Measurements from ENCODE around the gene ZP1. TPM values are rescaled to one million over a fixed set of nuclear protein-coding genes. Genes with fewer than 3 reads are reported as not detected.

ZP1 gene
- total RNA-seq, 1 experiment from 2014 or later: not detected

DNA sequence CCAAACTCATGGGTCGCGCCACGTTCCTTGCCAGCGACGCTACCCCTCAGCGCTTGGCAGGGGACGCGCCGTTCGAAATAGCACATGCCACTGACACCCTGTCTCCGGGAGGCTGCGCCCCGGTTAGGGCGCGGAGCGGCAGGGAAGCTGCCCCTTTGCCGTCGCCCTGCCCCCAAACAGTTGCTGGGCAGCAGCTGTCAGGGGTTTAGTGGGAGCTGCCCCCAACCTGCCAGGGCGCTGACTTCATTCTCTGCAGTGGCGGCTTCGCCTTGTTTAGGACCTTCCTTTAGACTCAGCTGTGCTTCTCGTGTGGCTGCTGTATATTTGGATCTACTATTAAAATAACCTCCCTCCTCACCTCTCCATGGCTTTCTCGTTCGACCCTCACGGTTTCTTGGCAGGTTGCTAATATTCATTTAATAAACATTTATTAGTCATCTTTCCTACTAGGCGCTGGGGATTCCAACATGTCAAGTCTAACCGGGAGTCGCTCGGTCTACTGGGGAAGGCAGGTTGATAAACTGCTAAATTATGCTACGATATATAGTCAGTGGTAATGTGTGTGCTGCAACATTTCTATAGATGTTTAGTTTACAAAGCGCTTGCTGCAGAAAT, 47.4 kb downstream of the ZP1 start:
- in situ Hi-C loops (cut with HindIII; ENCODE audit: low pct_unique_long_range_greater_than_20kb, low sequenced_read_pairs): no loop called here
- DNase-seq (ENCODE audit: low read depth): no peak

DNA sequence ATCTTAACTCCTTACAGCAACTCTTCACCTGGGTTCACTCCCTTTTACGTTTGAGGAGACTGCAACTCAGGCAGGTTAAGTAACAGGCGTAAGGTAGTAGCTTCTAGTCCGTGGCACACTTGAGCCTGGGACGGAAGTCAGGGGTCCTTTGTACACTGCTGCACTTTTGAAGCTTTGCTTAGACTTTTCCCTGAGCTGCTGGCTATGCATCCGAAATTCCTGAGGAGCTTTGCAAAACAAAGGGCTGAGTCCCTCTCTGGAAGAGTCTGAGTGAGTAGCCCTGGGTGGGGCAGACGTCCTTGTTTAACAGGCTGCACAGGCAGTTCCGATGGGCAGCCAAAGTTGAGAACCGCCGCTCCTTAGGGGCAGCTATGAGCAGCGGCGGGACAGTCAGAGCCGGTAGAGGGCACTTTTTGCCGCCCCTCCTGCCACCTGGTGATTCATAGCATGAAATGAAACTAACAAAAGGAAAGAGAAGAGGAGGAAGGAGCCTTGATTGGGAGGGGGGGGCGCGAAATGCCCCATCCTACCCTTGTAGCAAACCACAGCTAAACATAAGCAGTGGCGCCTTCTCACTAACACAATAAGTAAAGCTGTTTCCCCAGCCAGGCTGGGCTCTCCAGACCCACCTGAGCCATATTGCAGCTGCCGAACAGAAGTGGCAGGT, 48.0 kb downstream of the ZP1 start:
- in situ Hi-C loops (cut with HindIII; ENCODE audit: low pct_unique_long_range_greater_than_20kb, low sequenced_read_pairs): no loop called here

GRCh38 chr11:60916669-60917206, 49.4 kb downstream of the ZP1 start:
- in situ Hi-C loops (cut with HindIII; ENCODE audit: low pct_unique_long_range_greater_than_20kb, low sequenced_read_pairs): no loop called here
- no peak for DNase-seq (ENCODE audit: low read depth)

More for the DNA sequence above, 48.0 kb downstream of the ZP1 start:
- DNase-seq (ENCODE audit: low read depth): peak; percentile 71

DNA sequence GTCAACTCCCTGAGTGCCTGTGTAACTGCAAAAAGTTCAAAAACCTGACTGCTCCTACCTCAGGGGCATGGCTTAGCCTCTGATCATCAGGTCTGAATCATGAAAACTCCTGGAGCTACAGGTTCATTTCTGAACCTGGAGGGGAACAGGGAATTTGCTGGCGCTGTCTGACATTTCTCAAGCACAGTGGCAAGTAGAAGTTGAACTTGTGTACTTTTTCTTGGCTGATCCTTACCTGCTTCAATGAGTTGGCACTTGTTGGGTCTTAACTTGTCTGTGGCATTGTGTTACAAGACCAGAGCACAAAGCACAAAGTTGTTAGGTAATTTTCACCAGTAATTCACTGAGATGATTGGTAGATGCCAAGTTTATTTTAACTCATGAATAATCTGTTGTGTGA, 49.9 kb downstream of the ZP1 start:
- DNase-seq (ENCODE audit: low read depth): no peak
- in situ Hi-C loops (cut with HindIII; ENCODE audit: low pct_unique_long_range_greater_than_20kb, low sequenced_read_pairs): no loop called here

GRCh38 chr11:60918251-60918938, 51.1 kb downstream of the ZP1 start:
- no peak for DNase-seq (ENCODE audit: low read depth)
- in situ Hi-C loops (cut with HindIII; ENCODE audit: low pct_unique_long_range_greater_than_20kb, low sequenced_read_pairs): no loop called here

GRCh38 chr11:60918939-60919265, 51.6 kb downstream of the ZP1 start:
- DNase-seq (ENCODE audit: low read depth): no peak
- in situ Hi-C loops (cut with HindIII; ENCODE audit: low pct_unique_long_range_greater_than_20kb, low sequenced_read_pairs): no loop called here

- DNase-seq (ENCODE audit: low read depth): no peak
- in situ Hi-C loops (cut with HindIII; ENCODE audit: low pct_unique_long_range_greater_than_20kb, low sequenced_read_pairs): no loop called here
Observed at GRCh38 chr11:60919320-60919719, 52.0 kb downstream of the ZP1 start.

DNA sequence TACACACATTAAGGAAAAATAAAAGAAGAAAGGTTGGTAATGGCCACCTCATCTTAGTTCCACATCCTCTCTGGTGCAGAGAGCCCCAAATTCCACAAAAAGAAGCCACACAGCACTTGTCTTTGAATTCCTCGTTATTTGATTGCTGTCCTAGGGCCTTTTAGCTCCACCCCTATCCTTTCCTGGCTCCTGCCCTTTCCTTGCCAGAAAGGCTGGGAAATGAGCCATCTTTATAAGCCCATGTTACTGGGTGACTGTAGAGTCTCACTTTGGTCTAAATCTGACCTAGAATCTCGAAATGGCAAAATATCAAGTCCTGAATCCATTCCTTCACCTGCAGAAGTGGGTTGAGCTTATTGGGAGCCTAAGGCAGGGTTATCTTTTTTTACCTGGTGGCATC, 52.6 kb downstream of the ZP1 start:
- in situ Hi-C loops (cut with HindIII; ENCODE audit: low pct_unique_long_range_greater_than_20kb, low sequenced_read_pairs): no loop called here
- DNase-seq (ENCODE audit: low read depth): no peak

- in situ Hi-C loops (cut with HindIII; ENCODE audit: low pct_unique_long_range_greater_than_20kb, low sequenced_read_pairs): no loop called here
- DNase-seq (ENCODE audit: low read depth): no peak
Observed at GRCh38 chr11:60921259-60921658, 53.9 kb downstream of the ZP1 start.

GRCh38 chr11:60921777-60922335, 54.5 kb downstream of the ZP1 start:
- no peak for DNase-seq (ENCODE audit: low read depth)
- in situ Hi-C loops (cut with HindIII; ENCODE audit: low pct_unique_long_range_greater_than_20kb, low sequenced_read_pairs): no loop called here

- DNase-seq (ENCODE audit: low read depth): no peak
- in situ Hi-C loops (cut with HindIII; ENCODE audit: low pct_unique_long_range_greater_than_20kb, low sequenced_read_pairs): no loop called here
Observed at GRCh38 chr11:60922906-60923305, 55.6 kb downstream of the ZP1 start.

GRCh38 chr11:60923326-60923725, 56.0 kb downstream of the ZP1 start:
- in situ Hi-C loops (cut with HindIII; ENCODE audit: low pct_unique_long_range_greater_than_20kb, low sequenced_read_pairs): no loop called here
- no peak for DNase-seq (ENCODE audit: low read depth)

DNA sequence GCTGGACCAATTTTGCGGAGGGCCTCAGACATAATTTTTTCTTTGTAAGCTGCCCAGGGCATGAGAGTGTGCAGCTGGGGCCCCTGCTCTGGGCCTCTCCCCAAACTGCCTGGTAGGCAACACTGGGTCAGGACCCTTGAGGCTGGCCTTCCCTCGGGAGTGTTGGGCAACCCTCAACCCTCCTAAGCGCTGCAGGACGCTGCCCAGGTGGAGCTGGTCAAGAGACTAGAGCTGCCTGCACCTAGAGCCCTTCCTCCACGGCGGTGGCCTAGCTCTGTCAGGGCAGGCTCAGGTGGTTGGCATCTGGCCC, 56.4 kb downstream of the ZP1 start:
- DNase-seq (ENCODE audit: low read depth): no peak
- in situ Hi-C loops (cut with HindIII; ENCODE audit: low pct_unique_long_range_greater_than_20kb, low sequenced_read_pairs): no loop called here

GRCh38 chr11:60924110-60924905, 57.0 kb downstream of the ZP1 start, which contains the start of gene TMEM132A:
TSS of gene TMEM132A (plus strand) at chr11:60924460. CDS start at chr11:60924634, 174 bp downstream.
- in situ Hi-C loops (cut with HindIII; ENCODE audit: low pct_unique_long_range_greater_than_20kb, low sequenced_read_pairs): no loop called here
- peak; percentile 61 for DNase-seq (ENCODE audit: low read depth)

Other genes starting within 250 kb of the ZP1 start
- not detected in 2 replicates for gene MS4A8, start 167.9 kb upstream of the ZP1 start, total RNA-seq (2014; rRNA removed; shearing (Covaris generic); ENCODE audit: low replicate concordance)
- gene MS4A18, start 142.8 kb upstream of the ZP1 start, total RNA-seq (2014; rRNA removed; shearing (Covaris generic); ENCODE audit: low replicate concordance): not detected in 2 replicates
- gene MS4A15, start 110.7 kb upstream of the ZP1 start, total RNA-seq (2014; rRNA removed; shearing (Covaris generic); ENCODE audit: low replicate concordance): not detected in 2 replicates
- gene MS4A10, start 82.2 kb upstream of the ZP1 start, total RNA-seq (2014; rRNA removed; shearing (Covaris generic); ENCODE audit: low replicate concordance): not detected in 2 replicates
- gene CCDC86, start 25.4 kb upstream of the ZP1 start, total RNA-seq (2014; rRNA removed; shearing (Covaris generic); ENCODE audit: low replicate concordance): 6.7 and 7.3 TPM in 2 replicates
- not detected in 2 replicates for gene PTGDR2, start 11.6 kb upstream of the ZP1 start, total RNA-seq (2014; rRNA removed; shearing (Covaris generic); ENCODE audit: low replicate concordance)
- gene PRPF19, start 39.0 kb downstream of the ZP1 start, total RNA-seq (2014; rRNA removed; shearing (Covaris generic); ENCODE audit: low replicate concordance): 51.1 and 79.3 TPM in 2 replicates
- gene TMEM109, start 46.6 kb downstream of the ZP1 start, total RNA-seq (2014; rRNA removed; shearing (Covaris generic); ENCODE audit: low replicate concordance): 10.2 and 18.2 TPM in 2 replicates
- 33.6 and 36.7 TPM in 2 replicates for gene TMEM132A, start 56.9 kb downstream of the ZP1 start, total RNA-seq (2014; rRNA removed; shearing (Covaris generic); ENCODE audit: low replicate concordance)
- not detected in 2 replicates for gene SLC15A3, start 84.6 kb downstream of the ZP1 start, total RNA-seq (2014; rRNA removed; shearing (Covaris generic); ENCODE audit: low replicate concordance)
- gene CD6, start 104.1 kb downstream of the ZP1 start, total RNA-seq (2014; rRNA removed; shearing (Covaris generic); ENCODE audit: low replicate concordance): not detected in 2 replicates
- not detected in 2 replicates for gene CD5, start 234.9 kb downstream of the ZP1 start, total RNA-seq (2014; rRNA removed; shearing (Covaris generic); ENCODE audit: low replicate concordance)

Measured in Caki2 (cell line).